HEK293 (cell line): ENCODE data around the gene SLC46A1.

Experiments
- CTCF ChIA-PET: fragments of 350-600 bp; formaldehyde crosslinking; extraction: SDS; loops from one replicate; lab custom pipeline; 2021; ENCODE audit warnings: antibody characterized with exemption; lab: Yijun Ruan, JAX
- POLR2A ChIA-PET: fragments of 300-600 bp; formaldehyde crosslinking; extraction: SDS; loops from one replicate; lab custom pipeline; 2020; ENCODE audit warnings: antibody characterized with exemption, inconsistent platforms; lab: Yijun Ruan, JAX
- H3K27ac ChIP-seq: fragments of 200-500 bp; sonication (Bioruptor generic); 2 replicates; pipeline ENCODE4 v1.5.1; 2014; ENCODE audit warnings: low read depth, low read length, control low read depth, inconsistent platforms; ENCODE audit errors: extremely low read depth
- H3K36me3 ChIP-seq, 2 experiments: fragments of 200-500 bp in 1 of 2; sonication (Bioruptor generic) in 1 of 2; 1 replicate in 1 of 2; 2 replicates in 1 of 2; pipeline ENCODE4 v1.5.1; 2014 to 2017; ENCODE audit warnings: inconsistent platforms in 2 of 2, low read length in 2 of 2; ENCODE audit not compliant: control insufficient read depth in 2 of 2, insufficient read depth in 1 of 2
- H3K4me1 ChIP-seq: fragments of 200-500 bp; sonication (Bioruptor generic); 2 replicates; pipeline ENCODE4 v1.5.1; 2014; ENCODE audit warnings: mild to moderate bottlenecking, low read length, inconsistent platforms; ENCODE audit not compliant: control insufficient read depth, insufficient read depth
- H3K4me3 ChIP-seq: 2 replicates; pipeline ENCODE4 v1.5.1; 2011; ENCODE audit warnings: low read depth, mild to moderate bottlenecking, control low read depth, low read length, moderate library complexity
- H3K9me3 ChIP-seq: fragments of 200-500 bp; sonication (Bioruptor generic); 2 replicates; pipeline ENCODE4 v1.5.1; 2014; ENCODE audit warnings: low read depth, low read length, inconsistent platforms; ENCODE audit not compliant: control insufficient read depth, insufficient read depth
- AEBP2 ChIP-seq: fragments of 450-650 bp; formaldehyde crosslinking; IDR thresholded peaks from 2 replicates; pipeline ENCODE4 v1.5.1; 2016; ENCODE audit warnings: missing biosample characterization, missing genetic modification characterization, borderline replicate concordance
- ELK4 ChIP-seq: IDR thresholded peaks from 2 replicates; pipeline ENCODE4 v1.6.1; 2011; ENCODE audit warnings: mild to moderate bottlenecking, low read depth, low read length, borderline replicate concordance
- KLF8 ChIP-seq: fragments of 450-650 bp; formaldehyde crosslinking; IDR thresholded peaks from 2 replicates; pipeline ENCODE4 v1.5.1; 2016; ENCODE audit warnings: missing biosample characterization, missing genetic modification characterization
- ZBTB1 ChIP-seq: fragments of 450-650 bp; formaldehyde crosslinking; IDR thresholded peaks from 2 replicates; pipeline ENCODE4 v1.5.1; 2016; ENCODE audit warnings: missing biosample characterization, missing genetic modification characterization
- ZFP3 ChIP-seq: fragments of 450-650 bp; formaldehyde crosslinking; IDR thresholded peaks from 2 replicates; pipeline ENCODE4 v1.5.1; 2016; ENCODE audit warnings: low read depth, missing biosample characterization, missing genetic modification characterization
- ZNF214 ChIP-seq: fragments of 450-650 bp; formaldehyde crosslinking; IDR thresholded peaks from 2 replicates; pipeline ENCODE4 v1.5.1; 2017; ENCODE audit warnings: missing biosample characterization, mild to moderate bottlenecking, missing genetic modification characterization, borderline replicate concordance
- ZNF311 ChIP-seq: fragments of 450-650 bp; formaldehyde crosslinking; IDR thresholded peaks from 2 replicates; pipeline ENCODE4 v1.5.1; 2017; ENCODE audit warnings: missing biosample characterization, missing genetic modification characterization, borderline replicate concordance
- ZNF335 ChIP-seq: fragments of 450-650 bp; formaldehyde crosslinking; conservative IDR thresholded peaks from 2 replicates; pipeline ENCODE4 v1.5.1; 2016; ENCODE audit warnings: missing biosample characterization, missing genetic modification characterization
- ZNF341 ChIP-seq: fragments of 450-650 bp; formaldehyde crosslinking; IDR thresholded peaks from 2 replicates; pipeline ENCODE4; 2016; ENCODE audit warnings: low read depth, missing biosample characterization, missing genetic modification characterization
- ZNF350 ChIP-seq: fragments of 450-650 bp; formaldehyde crosslinking; IDR thresholded peaks from 2 replicates; pipeline ENCODE4 v1.5.0; 2017; ENCODE audit warnings: missing biosample characterization, mild to moderate bottlenecking, missing genetic modification characterization
- ZNF37A ChIP-seq: fragments of 450-650 bp; IDR thresholded peaks from 2 replicates; pipeline ENCODE4 v1.5.1; 2018; ENCODE audit warnings: missing biosample characterization, missing genetic modification characterization
- ZNF610 ChIP-seq: fragments of 450-650 bp; formaldehyde crosslinking; IDR thresholded peaks from 2 replicates; pipeline ENCODE4 v1.5.1; 2016; ENCODE audit warnings: missing biosample characterization, missing genetic modification characterization, borderline replicate concordance
- ZNF76 ChIP-seq: fragments of 450-650 bp; formaldehyde crosslinking; IDR thresholded peaks from 2 replicates; pipeline ENCODE4; 2016; ENCODE audit warnings: low read depth, missing biosample characterization, missing genetic modification characterization, borderline replicate concordance
- ZNF768 ChIP-seq: fragments of 450-650 bp; formaldehyde crosslinking; IDR thresholded peaks from 2 replicates; pipeline ENCODE4 v1.5.1; 2018; ENCODE audit warnings: missing biosample characterization, mild to moderate bottlenecking, missing genetic modification characterization
- ZNF776 ChIP-seq: fragments of 450-650 bp; formaldehyde crosslinking; IDR thresholded peaks from 2 replicates; pipeline ENCODE4 v1.5.0; 2017; ENCODE audit warnings: missing biosample characterization, missing genetic modification characterization, borderline replicate concordance
- ZNF777 ChIP-seq: fragments of 450-650 bp; formaldehyde crosslinking; IDR thresholded peaks from 2 replicates; pipeline ENCODE4 v1.5.1; 2017; ENCODE audit warnings: missing biosample characterization, missing genetic modification characterization, borderline replicate concordance
- ZSCAN30 ChIP-seq: fragments of 450-650 bp; IDR thresholded peaks from 2 replicates; pipeline ENCODE4 v1.5.1; 2018; ENCODE audit warnings: missing biosample characterization, mild to moderate bottlenecking, missing genetic modification characterization, moderate library complexity
- TF ChIP-seq, protein P1 (sequence below): fragments of 450-650 bp; formaldehyde crosslinking; IDR thresholded peaks from 2 replicates; pipeline ENCODE4 v1.5.1; 2016; ENCODE audit warnings: missing biosample characterization, missing genetic modification characterization
- TF ChIP-seq, protein P2 (sequence below): fragments of 450-650 bp; formaldehyde crosslinking; IDR thresholded peaks from 2 replicates; pipeline ENCODE4 v1.5.1; 2016; ENCODE audit warnings: missing biosample characterization, missing genetic modification characterization
- TF ChIP-seq, protein P3 (sequence below): fragments of 450-650 bp; formaldehyde crosslinking; IDR thresholded peaks from 2 replicates; pipeline ENCODE4 v1.5.1; 2016; ENCODE audit warnings: missing biosample characterization, missing genetic modification characterization

The SLC46A1 gene

GRCh38 chr17:28368306-28368831 is 37.6 kb downstream of the SLC46A1 start (continued):
- TF ChIP-seq ZBTB1: no peak

DNA sequence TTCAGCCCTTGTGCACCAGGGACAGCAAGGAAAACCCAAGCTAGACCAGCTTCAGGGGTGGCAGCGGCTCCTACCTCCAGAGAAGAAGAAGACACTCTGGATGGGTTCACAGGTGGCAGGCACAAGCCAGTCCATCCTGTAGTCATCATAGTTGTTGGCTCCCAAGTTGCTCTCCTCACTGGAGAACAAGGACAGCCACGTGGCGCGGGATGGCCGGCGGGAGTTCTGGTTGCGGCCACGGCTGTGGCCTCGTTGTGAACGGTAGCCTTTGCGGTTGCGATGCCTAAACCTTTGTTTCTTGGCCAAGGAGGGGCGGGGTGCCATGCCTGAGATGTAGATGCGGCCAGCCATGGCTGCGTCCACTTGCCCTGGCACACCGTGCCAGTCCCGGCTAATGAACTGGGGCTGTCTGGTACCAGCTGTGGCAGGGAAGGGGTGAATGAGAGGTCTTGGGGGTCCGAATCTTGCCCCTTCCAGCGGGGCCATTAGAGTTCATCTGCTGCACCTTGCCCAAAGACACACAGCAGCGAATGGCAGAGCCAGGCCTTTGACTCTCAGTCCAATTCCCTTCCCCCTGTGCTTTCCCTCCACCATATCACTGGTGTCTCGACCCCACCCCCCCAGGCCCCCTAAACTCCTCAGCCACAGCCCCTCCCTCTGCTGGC is 38.2 kb downstream of the SLC46A1 start:
- Histone ChIP-seq H3K4me3 (no peak overlapping the region), H3K9me3 (no peaks in the 10 kb centered on the region), H3K4me1 (peaks cover 6% of the 10 kb centered on the region), H3K27ac (no peak overlapping the region), H3K36me3 (peaks cover 0 to 25% of the 10 kb centered on the region in 2 experiments; a peak in 2 of 3 replicates)
- TF ChIP-seq ZNF777 (tag by site-specific recombination): no peak
- TF ChIP-seq ZNF76 (tag by site-specific recombination): no peak
- TF ChIP-seq, protein P1, sequence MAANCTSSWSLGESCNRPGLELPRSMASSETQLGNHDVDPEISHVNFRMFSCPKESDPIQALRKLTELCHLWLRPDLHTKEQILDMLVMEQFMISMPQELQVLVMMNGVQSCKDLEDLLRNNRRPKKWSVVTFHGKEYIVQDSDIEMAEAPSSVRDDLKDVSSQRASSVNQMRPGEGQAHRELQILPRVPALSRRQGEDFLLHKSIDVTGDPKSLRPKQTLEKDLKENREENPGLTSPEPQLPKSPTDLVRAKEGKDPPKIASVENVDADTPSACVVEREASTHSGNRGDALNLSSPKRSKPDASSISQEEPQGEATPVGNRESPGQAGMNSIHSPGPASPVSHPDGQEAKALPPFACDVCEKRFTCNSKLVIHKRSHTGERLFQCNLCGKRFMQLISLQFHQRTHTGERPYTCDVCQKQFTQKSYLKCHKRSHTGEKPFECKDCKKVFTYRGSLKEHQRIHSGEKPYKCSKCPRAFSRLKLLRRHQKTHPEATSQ (tag by site-specific recombination): no peak
- no peak for TF ChIP-seq ZNF311
- TF ChIP-seq ZNF335: no peak
- TF ChIP-seq, protein P2, sequence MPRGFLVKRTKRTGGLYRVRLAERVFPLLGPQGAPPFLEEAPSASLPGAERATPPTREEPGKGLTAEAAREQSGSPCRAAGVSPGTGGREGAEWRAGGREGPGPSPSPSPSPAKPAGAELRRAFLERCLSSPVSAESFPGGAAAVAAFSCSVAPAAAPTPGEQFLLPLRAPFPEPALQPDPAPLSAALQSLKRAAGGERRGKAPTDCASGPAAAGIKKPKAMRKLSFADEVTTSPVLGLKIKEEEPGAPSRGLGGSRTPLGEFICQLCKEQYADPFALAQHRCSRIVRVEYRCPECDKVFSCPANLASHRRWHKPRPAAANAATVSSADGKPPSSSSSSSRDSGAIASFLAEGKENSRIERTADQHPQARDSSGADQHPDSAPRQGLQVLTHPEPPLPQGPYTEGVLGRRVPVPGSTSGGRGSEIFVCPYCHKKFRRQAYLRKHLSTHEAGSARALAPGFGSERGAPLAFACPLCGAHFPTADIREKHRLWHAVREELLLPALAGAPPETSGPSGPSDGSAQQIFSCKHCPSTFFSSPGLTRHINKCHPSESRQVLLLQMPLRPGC (tag by site-specific recombination): no peak
- no peak for TF ChIP-seq ZNF341 (tag by site-specific recombination)
- TF ChIP-seq ELK4: no peak
- no peak for TF ChIP-seq ZFP3 (tag by site-specific recombination)
- no peak for TF ChIP-seq ZSCAN30 (tag by site-specific recombination)
- TF ChIP-seq AEBP2 (tag by site-specific recombination): no peak
- CTCF ChIA-PET: interaction anchor here (0.7 to 1.3 kb wide), 2 partner anchors 10 to 120 kb away, joined by 3 to 10 read pairs; partner anchors contain the start of gene POLDIP2
- POLR2A ChIA-PET: interaction anchor here (0.7 to 7.1 kb wide), 3 partner anchors 9 to 49 kb away, joined by 3 to 66 read pairs (median 14); partner anchors contain the start of genes IFT20, POLDIP2 and TNFAIP1

DNA sequence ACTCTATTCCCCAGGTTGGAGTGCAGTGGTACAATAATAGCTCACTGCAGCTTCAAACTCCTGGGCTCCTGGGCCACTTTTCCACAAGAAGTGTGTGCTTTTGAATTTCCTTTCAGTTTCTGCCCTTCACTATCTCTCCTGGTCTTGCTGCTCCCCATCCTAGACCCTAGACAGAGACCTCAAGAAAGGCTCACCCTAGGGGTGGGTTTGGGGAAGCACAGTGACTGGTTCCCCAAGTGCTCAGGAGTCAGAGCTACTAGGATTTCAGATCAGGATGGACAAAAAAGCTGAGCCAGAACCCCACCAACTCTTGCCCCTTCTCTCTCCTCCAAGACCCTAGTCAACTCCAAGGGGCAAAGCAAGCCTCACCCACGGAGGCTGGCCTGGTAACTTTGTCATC is 39.4 kb downstream of the SLC46A1 start:
- Histone ChIP-seq H3K4me1 (peaks cover 4% of the 10 kb centered on the region), H3K4me3 (no peak overlapping the region), H3K9me3 (no peaks in the 10 kb centered on the region), H3K27ac (no peak overlapping the region), H3K36me3 (peaks cover 11 to 37% of the 10 kb centered on the region in 2 experiments)
- TF ChIP-seq, protein P3, sequence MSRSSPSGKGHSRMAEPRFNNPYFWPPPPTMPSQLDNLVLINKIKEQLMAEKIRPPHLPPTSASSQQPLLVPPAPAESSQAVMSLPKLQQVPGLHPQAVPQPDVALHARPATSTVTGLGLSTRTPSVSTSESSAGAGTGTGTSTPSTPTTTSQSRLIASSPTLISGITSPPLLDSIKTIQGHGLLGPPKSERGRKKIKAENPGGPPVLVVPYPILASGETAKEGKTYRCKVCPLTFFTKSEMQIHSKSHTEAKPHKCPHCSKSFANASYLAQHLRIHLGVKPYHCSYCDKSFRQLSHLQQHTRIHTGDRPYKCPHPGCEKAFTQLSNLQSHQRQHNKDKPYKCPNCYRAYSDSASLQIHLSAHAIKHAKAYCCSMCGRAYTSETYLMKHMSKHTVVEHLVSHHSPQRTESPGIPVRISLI (tag by site-specific recombination): no peak
- TF ChIP-seq ZNF610 (no peak), ZNF311 (no peak), KLF8 (no peak), ZNF214 (tag by site-specific recombination) (no peak), ZNF37A (tag by site-specific recombination) (no peak), ZNF350 (tag by site-specific recombination) (no peak), ZNF768 (tag by site-specific recombination) (no peak), ZNF776 (tag by site-specific recombination) (no peak)
- ChIA-PET POLR2A (interaction anchor here (1.0 to 7.1 kb wide), 2 partner anchors 8 to 31 kb away, joined by 3 to 66 read pairs; partner anchors contain the start of genes IFT20, POLDIP2 and TNFAIP1), CTCF (interaction anchor here (0.7 to 1.3 kb wide), 3 partner anchors 8 to 177 kb away, joined by 3 to 10 read pairs (median 7); partner anchors contain the start of gene POLDIP2)
